Activated CD8-positive, alpha-beta memory T cell treated with anti-CD3 and anti-CD28 coated beads for 36 hours (primary cell): ENCODE data around the gene TP53I11. TPM values are rescaled to one million over a fixed set of nuclear protein-coding genes. Genes with fewer than 3 reads are reported as not detected.

Source experiments
- CTCF ChIA-PET: fragments of 350-600 bp; sonication (Branson Sonifier 250); formaldehyde crosslinking; loops from one replicate; lab custom pipeline; 2021; ENCODE audit warnings: antibody characterized with exemption; lab: Charles Lee
- POLR2A ChIA-PET: fragments of 350-600 bp; sonication (Branson Sonifier 250); formaldehyde crosslinking; loops from one replicate; lab custom pipeline; 2021; ENCODE audit warnings: antibody characterized with exemption; lab: Charles Lee
- total RNA-seq, 2 experiments: library from RNA; stranded (reverse); gene quantifications; one replicate each; pipeline ENCODE4 v1.2.3, GENCODE V29; 2021

TP53I11 gene
- total RNA-seq, 2 experiments from 2014 or later, result 17.8 to 18.8 TPM

GRCh38 chr11:44963948-44964347 is 13.3 kb upstream of the TP53I11 start:
- ChIA-PET POLR2A (no interaction called here), CTCF (no interaction called here)

- CTCF ChIA-PET, result no interaction called here
- POLR2A ChIA-PET, result no interaction called here
These were observed 12.5 kb upstream of the TP53I11 start for GRCh38 chr11:44963136-44963535.

- CTCF ChIA-PET, result interaction anchor here (1.4 to 1.9 kb wide), 2 partner anchors 26 to 35 kb away, joined by 3 to 4 read pairs; no protein-coding TSS in a partner anchor
- POLR2A ChIA-PET, result no interaction called here
These were observed 11.8 kb upstream of the TP53I11 start for GRCh38 chr11:44962464-44962863.

GRCh38 chr11:44960200-44960845 is 9.6 kb upstream of the TP53I11 start:
- CTCF ChIA-PET, result interaction anchor here (0.6 to 1.4 kb wide), 3 partner anchors 10 to 143 kb away, joined by 3 to 5 read pairs (median 4); partner anchors contain the start of gene TP53I11
- POLR2A ChIA-PET, result no interaction called here

- ChIA-PET POLR2A (no interaction called here), CTCF (interaction anchor here (0.5 to 2.0 kb wide), 4 partner anchors 23 to 1306 kb away, joined by 4 to 7 read pairs (median 5); no protein-coding TSS in a partner anchor)
These were observed 8.4 kb upstream of the TP53I11 start for GRCh38 chr11:44959064-44959463.

- CTCF ChIA-PET, result interaction anchor here (2.0 kb wide), 1 partner anchor 22 kb away, joined by 7 read pairs; no protein-coding TSS in a partner anchor
- POLR2A ChIA-PET, result no interaction called here
These were observed 7.3 kb upstream of the TP53I11 start for GRCh38 chr11:44957776-44958564.

- CTCF ChIA-PET, result no interaction called here
- POLR2A ChIA-PET, result no interaction called here
These were observed 6.4 kb upstream of the TP53I11 start for GRCh38 chr11:44957040-44957515.

GRCh38 chr11:44955015-44955738 is 4.5 kb upstream of the TP53I11 start:
- CTCF ChIA-PET, result interaction anchor here (1.3 kb wide), 1 partner anchor 25 kb away, joined by 5 read pairs; no protein-coding TSS in a partner anchor
- POLR2A ChIA-PET, result interaction anchor here (0.7 kb wide), 1 partner anchor 361 kb away, joined by 4 read pairs; no protein-coding TSS in a partner anchor

- ChIA-PET CTCF (no interaction called here), POLR2A (no interaction called here)
These were observed 3.6 kb upstream of the TP53I11 start for GRCh38 chr11:44954051-44954906.

- ChIA-PET CTCF (no interaction called here), POLR2A (no interaction called here)
These were observed 2.0 kb upstream of the TP53I11 start for GRCh38 chr11:44952500-44953260.

GRCh38 chr11:44952082-44952481 is 1.4 kb upstream of the TP53I11 start:
- POLR2A ChIA-PET, result no interaction called here
- CTCF ChIA-PET, result no interaction called here

GRCh38 chr11:44950031-44950624 is 555 bp downstream of the TP53I11 start:
- POLR2A ChIA-PET, result no interaction called here
- CTCF ChIA-PET, result interaction anchor here (0.6 to 1.7 kb wide), 6 partner anchors 10 to 597 kb away, joined by 3 to 12 read pairs (median 4); no protein-coding TSS in a partner anchor

- ChIA-PET CTCF (interaction anchor here (0.7 to 24.4 kb wide), 7 partner anchors 11 to 156 kb away, joined by 3 to 585 read pairs (median 5); no protein-coding TSS in a partner anchor), POLR2A (no interaction called here)
These were observed 1.3 kb downstream of the TP53I11 start for GRCh38 chr11:44949160-44950030.

GRCh38 chr11:44948155-44948554 is 2.5 kb downstream of the TP53I11 start:
- CTCF ChIA-PET, result interaction anchor here (1.1 to 24.4 kb wide), 3 partner anchors 11 to 156 kb away, joined by 3 to 585 read pairs (median 36); no protein-coding TSS in a partner anchor
- POLR2A ChIA-PET, result no interaction called here

- POLR2A ChIA-PET, result no interaction called here
- CTCF ChIA-PET, result interaction anchor here (1.1 to 24.4 kb wide), 4 partner anchors 10 to 157 kb away, joined by 3 to 585 read pairs (median 20); no protein-coding TSS in a partner anchor
These were observed 3.6 kb downstream of the TP53I11 start for GRCh38 chr11:44947114-44947513.

GRCh38 chr11:44946263-44946662 is 4.4 kb downstream of the TP53I11 start:
- CTCF ChIA-PET, result interaction anchor here (0.9 to 24.4 kb wide), 4 partner anchors 9 to 158 kb away, joined by 3 to 585 read pairs (median 20); no protein-coding TSS in a partner anchor
- POLR2A ChIA-PET, result no interaction called here
